DND-41 (cell line): ENCODE results near the gene KIF5A.
"Not testable (repeated sequence)": the region's sequence is repeated elsewhere in the genome, so short reads cannot be mapped to it uniquely, and the experiment has no call there.

Experiments used
- ATAC-seq: fragments of 200-7000 bp; cut with Tn5 transposase; 3 replicates; pipeline ENCODE4 v1.9.1; 2021; ENCODE audit warnings: low read depth; ENCODE audit not compliant: insufficient read depth
- DNase-seq: peaks from one replicate; pipeline ENCODE4 v3.0.0-alpha.2; 2020
- H2AFZ ChIP-seq: 2 replicates; pipeline ENCODE4 v1.6.0; 2012; ENCODE audit warnings: low read depth, low read length
- H3K27ac ChIP-seq: 2 replicates; pipeline ENCODE4 v1.5.1; 2012; ENCODE audit warnings: low read length, inconsistent platforms
- H3K27me3 ChIP-seq: fragments of 200-600 bp; sonication (generic); 2 replicates; pipeline ENCODE4 v1.6.0; 2012; ENCODE audit warnings: low read length, mild to moderate bottlenecking, inconsistent platforms; ENCODE audit not compliant: insufficient read depth, poor library complexity
- H3K36me3 ChIP-seq: 2 replicates; pipeline ENCODE4 v1.5.1; 2012; ENCODE audit warnings: low read length, inconsistent platforms; ENCODE audit not compliant: insufficient read depth
- H3K4me1 ChIP-seq: 2 replicates; pipeline ENCODE4 v1.5.1; 2012; ENCODE audit warnings: mild to moderate bottlenecking, low read length; ENCODE audit not compliant: insufficient read depth
- H3K4me2 ChIP-seq: 2 replicates; pipeline ENCODE4 v1.6.0; 2012; ENCODE audit warnings: mild to moderate bottlenecking, moderate library complexity, low read length, inconsistent platforms; ENCODE audit not compliant: insufficient read depth
- H3K4me3 ChIP-seq, 2 experiments: fragments of 200-600 bp in 1 of 2; shearing (Covaris generic) in 1 of 2; 2 replicates each; pipeline ENCODE4 v1.5.1; 2012 to 2016; ENCODE audit warnings: inconsistent platforms in 2 of 2, low read length in 2 of 2, mild to moderate bottlenecking in 2 of 2, low read depth in 1 of 2, moderate library complexity in 1 of 2
- H3K79me2 ChIP-seq: 2 replicates; pipeline ENCODE4 v1.6.0; 2012; ENCODE audit warnings: low read length, inconsistent platforms; ENCODE audit not compliant: insufficient read depth
- H3K9ac ChIP-seq: 2 replicates; pipeline ENCODE4 v1.6.0; 2012; ENCODE audit warnings: low read depth, mild to moderate bottlenecking, inconsistent platforms, low read length, moderate library complexity
- H3K9me3 ChIP-seq: 2 replicates; pipeline ENCODE4 v1.5.1; 2012; ENCODE audit warnings: low read length, moderate library complexity, mild to moderate bottlenecking, inconsistent platforms; ENCODE audit not compliant: insufficient read depth, severe bottlenecking
- H4K20me1 ChIP-seq: 2 replicates; pipeline ENCODE4 v1.6.0; 2012; ENCODE audit warnings: low read length; ENCODE audit not compliant: insufficient read depth
- EZH2 ChIP-seq: IDR thresholded peaks from 3 replicates; pipeline ENCODE4 v1.6.1; 2012; ENCODE audit warnings: borderline replicate concordance, low read depth, mild to moderate bottlenecking, moderate library complexity, low read length, inconsistent platforms; ENCODE audit not compliant: severe bottlenecking
- TF ChIP-seq, protein P1 (sequence below): IDR thresholded peaks from 2 replicates; pipeline ENCODE4 v1.5.1; 2012; ENCODE audit warnings: borderline replicate concordance, low read length, moderate library complexity, mild to moderate bottlenecking; ENCODE audit not compliant: poor library complexity, severe bottlenecking; ENCODE audit errors: extremely low read depth

KIF5A gene

DNA sequence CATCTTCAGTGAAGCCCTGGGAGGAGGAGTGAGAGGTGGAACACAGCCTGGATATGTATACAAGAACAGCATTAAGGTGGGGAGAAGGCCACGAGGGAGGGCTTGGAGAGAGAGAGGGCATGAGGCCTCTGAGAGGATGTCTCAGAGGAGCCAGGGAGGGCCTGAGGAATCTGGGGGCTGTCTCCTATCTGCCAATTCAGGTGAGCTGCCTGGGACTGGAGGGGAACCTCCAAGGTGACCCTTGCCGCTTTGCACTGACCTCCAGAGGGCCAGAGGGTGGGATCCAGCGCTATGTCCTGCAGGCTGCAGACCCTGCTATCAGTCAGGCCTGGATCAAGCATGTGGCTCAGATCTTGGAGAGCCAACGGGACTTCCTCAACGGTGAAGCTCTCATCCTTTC is 65.8 kb downstream of the KIF5A start:
- H3K27ac ChIP-seq, result no peak overlapping the region

DNA sequence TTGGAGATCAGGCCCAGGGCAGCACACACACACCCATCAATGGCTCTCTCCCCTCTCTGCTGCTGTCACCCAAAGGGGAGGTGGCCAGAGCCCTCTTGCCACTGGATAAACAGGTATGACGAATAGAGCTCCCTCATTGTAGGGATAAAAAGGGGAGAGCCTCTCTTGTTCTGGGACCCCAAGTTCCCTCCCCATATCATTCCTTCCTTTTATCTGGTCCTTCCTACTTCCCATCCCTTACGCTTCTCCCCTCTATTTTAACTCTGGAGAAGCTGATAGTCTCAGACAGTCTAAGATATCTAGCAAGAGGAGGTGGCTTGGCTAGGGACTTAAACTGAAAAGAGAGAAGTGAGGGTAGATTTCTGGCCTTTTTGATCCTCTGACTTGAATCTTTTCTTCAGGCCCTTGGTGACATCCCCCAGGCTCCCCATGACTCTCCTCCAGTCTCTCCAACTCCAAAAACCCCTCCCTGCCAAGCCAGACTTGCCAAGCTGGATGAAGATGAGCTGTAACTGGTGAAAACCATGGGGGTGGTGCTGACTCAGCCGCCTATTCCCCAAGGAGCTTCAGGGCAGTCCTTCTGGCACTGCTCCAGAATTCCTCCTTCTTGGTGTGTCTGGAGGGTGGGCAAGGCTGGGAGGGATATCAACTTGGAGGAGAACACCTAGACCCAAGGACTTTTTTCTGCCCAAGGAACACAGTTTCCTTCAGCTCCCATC is 66.7 kb downstream of the KIF5A start:
- no peaks in the 10 kb centered on the region for H3K36me3 ChIP-seq
- no peak overlapping the region for H3K27ac ChIP-seq
- no peak overlapping the region for H2AFZ ChIP-seq
- ATAC-seq (no peak), DNase-seq (no peak)
- H3K79me2 ChIP-seq, result no peaks in the 10 kb centered on the region
- H3K4me1 ChIP-seq, result no peaks in the 10 kb centered on the region
- H3K27me3 ChIP-seq, result peaks cover 44% of the 10 kb centered on the region
- no peaks in the 10 kb centered on the region for H3K9me3 ChIP-seq
- H3K9ac ChIP-seq, result no peak overlapping the region
- no peak overlapping the region for H3K4me3 ChIP-seq
- H4K20me1 ChIP-seq, result peaks cover 3% of the 10 kb centered on the region; the same call in 1 of the 2 replicates
- TF ChIP-seq EZH2, result no peak
- TF ChIP-seq, protein P1, sequence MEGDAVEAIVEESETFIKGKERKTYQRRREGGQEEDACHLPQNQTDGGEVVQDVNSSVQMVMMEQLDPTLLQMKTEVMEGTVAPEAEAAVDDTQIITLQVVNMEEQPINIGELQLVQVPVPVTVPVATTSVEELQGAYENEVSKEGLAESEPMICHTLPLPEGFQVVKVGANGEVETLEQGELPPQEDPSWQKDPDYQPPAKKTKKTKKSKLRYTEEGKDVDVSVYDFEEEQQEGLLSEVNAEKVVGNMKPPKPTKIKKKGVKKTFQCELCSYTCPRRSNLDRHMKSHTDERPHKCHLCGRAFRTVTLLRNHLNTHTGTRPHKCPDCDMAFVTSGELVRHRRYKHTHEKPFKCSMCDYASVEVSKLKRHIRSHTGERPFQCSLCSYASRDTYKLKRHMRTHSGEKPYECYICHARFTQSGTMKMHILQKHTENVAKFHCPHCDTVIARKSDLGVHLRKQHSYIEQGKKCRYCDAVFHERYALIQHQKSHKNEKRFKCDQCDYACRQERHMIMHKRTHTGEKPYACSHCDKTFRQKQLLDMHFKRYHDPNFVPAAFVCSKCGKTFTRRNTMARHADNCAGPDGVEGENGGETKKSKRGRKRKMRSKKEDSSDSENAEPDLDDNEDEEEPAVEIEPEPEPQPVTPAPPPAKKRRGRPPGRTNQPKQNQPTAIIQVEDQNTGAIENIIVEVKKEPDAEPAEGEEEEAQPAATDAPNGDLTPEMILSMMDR, result no peak
- no peak overlapping the region for H3K4me2 ChIP-seq

More for the DNA sequence above, 65.8 kb downstream of the KIF5A start:
- H3K4me2 ChIP-seq, result no peak overlapping the region
- H2AFZ ChIP-seq, result no peak overlapping the region
- TF ChIP-seq, protein P1, result no peak
- TF ChIP-seq EZH2, result no peak
- H3K79me2 ChIP-seq, result no peaks in the 10 kb centered on the region
- no peak overlapping the region for H3K4me3 ChIP-seq
- H3K27me3 ChIP-seq, result peaks cover 41% of the 10 kb centered on the region
- no peaks in the 10 kb centered on the region for H3K36me3 ChIP-seq
- no peak overlapping the region for H3K9ac ChIP-seq
- DNase-seq, result no peak
- H3K4me1 ChIP-seq, result no peaks in the 10 kb centered on the region
- peaks cover under 1% of the 10 kb centered on the region; the same call in 1 of the 2 replicates for H4K20me1 ChIP-seq
- ATAC-seq, result no peak
- H3K9me3 ChIP-seq, result no peaks in the 10 kb centered on the region

DNA sequence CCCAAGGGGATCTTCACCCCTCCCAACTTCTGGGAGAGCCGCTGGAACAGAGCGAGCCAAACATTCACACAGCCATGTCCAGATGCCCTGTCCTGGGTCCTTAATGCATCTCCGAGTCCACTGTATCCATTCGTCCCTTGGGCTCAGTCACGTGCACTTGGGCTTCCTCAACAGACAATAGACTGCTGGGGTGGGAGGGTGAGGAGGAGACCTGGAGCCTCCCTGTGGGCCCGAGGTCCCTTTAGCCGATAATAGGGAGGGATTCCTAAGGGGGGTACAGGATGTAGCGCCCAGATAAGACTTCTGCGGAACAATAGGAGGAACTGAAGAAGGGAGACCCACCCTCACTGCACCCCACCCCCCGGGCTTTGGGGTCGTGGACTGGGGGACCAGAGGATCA is 68.1 kb downstream of the KIF5A start:
- no peak overlapping the region for H2AFZ ChIP-seq
- H3K4me1 ChIP-seq, result no peaks in the 10 kb centered on the region
- no peak for DNase-seq
- TF ChIP-seq, protein P1, result no peak
- no peak for TF ChIP-seq EZH2
- peaks cover 42% of the 10 kb centered on the region for H3K27me3 ChIP-seq
- H3K36me3 ChIP-seq, result no peaks in the 10 kb centered on the region
- H3K4me2 ChIP-seq, result no peak overlapping the region
- no peak overlapping the region for H3K4me3 ChIP-seq
- ATAC-seq, result no peak
- H3K9me3 ChIP-seq, result no peaks in the 10 kb centered on the region
- no peaks in the 10 kb centered on the region for H3K79me2 ChIP-seq
- peaks cover 3% of the 10 kb centered on the region; the same call in 1 of the 2 replicates for H4K20me1 ChIP-seq
- no peak overlapping the region for H3K9ac ChIP-seq
- H3K27ac ChIP-seq, result no peak overlapping the region

DNA sequence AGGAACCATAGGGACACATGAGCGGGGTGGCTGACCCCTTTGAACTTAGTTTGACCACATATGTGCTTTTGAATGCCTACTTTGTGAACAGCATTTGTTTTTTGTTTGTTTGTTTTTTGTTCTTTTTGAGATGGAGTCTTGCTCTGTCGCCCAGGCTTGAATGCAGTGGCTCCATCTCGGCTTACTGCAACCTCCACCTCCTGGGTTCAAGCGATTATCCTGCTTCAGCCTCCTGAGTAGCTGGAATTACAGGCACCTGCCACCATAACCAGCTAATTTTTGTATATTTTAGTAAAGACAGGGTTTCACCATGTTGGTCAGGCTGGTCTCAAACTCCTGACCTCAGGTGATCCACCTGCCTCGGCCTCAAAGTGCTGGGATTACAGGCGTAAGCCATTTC is 68.6 kb downstream of the KIF5A start:
- H3K27ac ChIP-seq, ATAC-seq, DNase-seq, H3K36me3 ChIP-seq, H3K4me3 ChIP-seq, H3K79me2 ChIP-seq, H3K9me3 ChIP-seq, H2AFZ ChIP-seq, H4K20me1 ChIP-seq, H3K4me2 ChIP-seq, H3K9ac ChIP-seq, H3K4me1 ChIP-seq: not testable (repeated sequence)
- H3K27me3 ChIP-seq, result peaks cover 37% of the 10 kb centered on the region
